ENCODE results near the gene GPRASP1.

Gene GPRASP1

GRCh38 chrX:102651242-102652011, at the start of gene GPRASP1:
TSS of gene GPRASP1 (plus strand) at chrX:102651483. CDS start at chrX:102653914, 2,431 bp downstream.
- TF ChIP-seq, protein P1, sequence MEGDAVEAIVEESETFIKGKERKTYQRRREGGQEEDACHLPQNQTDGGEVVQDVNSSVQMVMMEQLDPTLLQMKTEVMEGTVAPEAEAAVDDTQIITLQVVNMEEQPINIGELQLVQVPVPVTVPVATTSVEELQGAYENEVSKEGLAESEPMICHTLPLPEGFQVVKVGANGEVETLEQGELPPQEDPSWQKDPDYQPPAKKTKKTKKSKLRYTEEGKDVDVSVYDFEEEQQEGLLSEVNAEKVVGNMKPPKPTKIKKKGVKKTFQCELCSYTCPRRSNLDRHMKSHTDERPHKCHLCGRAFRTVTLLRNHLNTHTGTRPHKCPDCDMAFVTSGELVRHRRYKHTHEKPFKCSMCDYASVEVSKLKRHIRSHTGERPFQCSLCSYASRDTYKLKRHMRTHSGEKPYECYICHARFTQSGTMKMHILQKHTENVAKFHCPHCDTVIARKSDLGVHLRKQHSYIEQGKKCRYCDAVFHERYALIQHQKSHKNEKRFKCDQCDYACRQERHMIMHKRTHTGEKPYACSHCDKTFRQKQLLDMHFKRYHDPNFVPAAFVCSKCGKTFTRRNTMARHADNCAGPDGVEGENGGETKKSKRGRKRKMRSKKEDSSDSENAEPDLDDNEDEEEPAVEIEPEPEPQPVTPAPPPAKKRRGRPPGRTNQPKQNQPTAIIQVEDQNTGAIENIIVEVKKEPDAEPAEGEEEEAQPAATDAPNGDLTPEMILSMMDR (IDR thresholded peaks at IDR 0.05) = no peak
- peak within 1 kb of the TSS; percentile 72 for H3K4me3 ChIP-seq
- H3K27ac ChIP-seq = peak within 1 kb of the TSS; percentile 61 to 88

GRCh38 chrX:102604327-102604726, 47.0 kb upstream of the GPRASP1 start:
- DNase-seq (ENCODE audit: low spot score) = no peak
- no peak overlapping the region for H3K27ac ChIP-seq
- no peak overlapping the region for H3K4me3 ChIP-seq
- TF ChIP-seq, protein P1 (IDR thresholded peaks at IDR 0.05) = no peak

More at GRCh38 chrX:102651242-102652011, at the start of gene GPRASP1:
- DNase-seq (ENCODE audit: low spot score) = no peak

DNA sequence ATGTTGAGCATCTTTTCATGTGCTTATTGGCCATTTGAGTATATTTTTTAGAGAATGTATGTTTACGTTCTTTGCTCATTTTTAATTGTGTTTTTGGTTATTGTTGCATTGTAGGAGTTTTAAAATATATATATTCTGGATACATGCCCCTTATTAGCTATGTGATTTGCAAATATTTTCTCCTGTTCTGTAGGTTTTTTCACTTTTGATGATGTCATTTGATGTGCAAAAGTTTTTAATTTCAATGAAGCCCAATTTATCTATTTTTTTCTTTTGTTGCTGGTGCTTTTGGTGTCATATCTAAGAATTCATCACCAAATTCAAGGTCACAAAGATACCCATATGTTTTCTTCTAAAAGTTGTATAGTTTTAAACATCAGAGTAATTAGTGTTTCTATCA, 45.2 kb upstream of the GPRASP1 start:
- no peak for DNase-seq (ENCODE audit: low spot score)
- no peak overlapping the region for H3K27ac ChIP-seq
- no peak overlapping the region for H3K4me3 ChIP-seq
- TF ChIP-seq, protein P1 (IDR thresholded peaks at IDR 0.05) = no peak

DNA sequence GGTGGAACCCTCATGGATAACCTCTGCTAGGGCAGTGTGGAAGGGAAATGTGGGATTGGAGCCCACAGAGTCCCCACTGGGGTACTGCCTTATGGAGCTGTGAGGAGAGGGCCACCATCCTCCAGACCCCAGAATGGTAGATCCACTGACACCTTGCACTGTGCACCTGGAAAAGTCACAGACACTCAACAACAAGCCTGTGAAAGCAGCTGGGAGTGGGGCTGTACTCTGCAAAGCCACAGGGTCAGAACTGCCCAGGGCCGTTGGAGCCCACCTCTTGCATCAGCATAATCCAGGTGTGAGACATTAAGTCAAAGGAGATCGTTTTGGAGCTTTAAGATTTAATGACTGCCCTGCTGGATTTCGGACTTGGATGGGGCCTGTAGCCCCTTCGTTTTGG, 40.4 kb upstream of the GPRASP1 start:
- no peak for DNase-seq (ENCODE audit: low spot score)
- Histone ChIP-seq H3K27ac (no peak overlapping the region), H3K4me3 (no peak overlapping the region)
- TF ChIP-seq, protein P1 (IDR thresholded peaks at IDR 0.05) = no peak

DNA sequence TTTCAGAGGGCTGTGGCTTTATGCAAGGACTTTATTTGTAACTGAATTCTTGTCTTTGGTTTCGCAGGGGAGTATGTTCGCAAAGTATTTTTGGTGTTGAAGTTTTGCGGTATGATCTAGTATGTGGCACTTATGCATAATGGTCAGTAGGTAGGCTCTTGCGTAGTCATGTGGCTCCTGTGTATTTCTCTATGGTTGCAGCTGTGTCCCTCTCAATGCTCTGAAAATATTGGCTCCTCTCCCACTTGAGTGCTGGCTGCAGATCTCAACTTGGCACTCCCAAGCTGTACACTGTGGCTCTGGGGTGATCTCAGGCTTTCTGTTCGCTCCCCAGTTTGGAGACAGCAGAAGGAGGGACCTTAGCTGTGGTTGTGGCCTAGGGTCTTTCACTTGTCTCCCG, 27.2 kb upstream of the GPRASP1 start:
- no peak for DNase-seq (ENCODE audit: low spot score)
- H3K4me3 ChIP-seq = no peak overlapping the region
- TF ChIP-seq, protein P1 (IDR thresholded peaks at IDR 0.05) = no peak
- H3K27ac ChIP-seq = no peak overlapping the region

DNA sequence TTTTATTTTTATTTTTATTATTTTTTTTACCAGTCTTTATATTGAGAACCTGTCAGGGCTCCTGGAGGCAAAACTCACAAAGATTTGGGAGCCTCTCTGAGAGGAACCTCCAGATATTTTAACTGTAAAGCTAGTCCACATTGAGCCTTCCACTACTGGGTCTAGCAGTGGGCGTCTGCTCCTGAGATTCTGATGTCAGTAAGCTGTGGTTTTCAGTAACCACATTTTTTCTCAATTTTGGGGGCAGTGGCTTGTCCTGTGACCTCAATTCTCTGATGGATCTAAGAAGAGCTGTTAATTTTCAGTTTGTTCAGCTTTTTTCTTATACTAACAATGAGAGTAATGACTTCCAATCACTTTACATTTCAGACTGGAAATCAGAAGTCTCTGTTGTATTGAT, 23.6 kb upstream of the GPRASP1 start:
- Histone ChIP-seq H3K4me3 (no peak overlapping the region), H3K27ac (no peak overlapping the region)
- DNase-seq (ENCODE audit: low spot score) = no peak
- TF ChIP-seq, protein P1 (IDR thresholded peaks at IDR 0.05) = no peak

- Histone ChIP-seq H3K4me3 (no peak overlapping the region), H3K27ac (no peak overlapping the region)
- TF ChIP-seq, protein P1 (IDR thresholded peaks at IDR 0.05) = no peak
- DNase-seq (ENCODE audit: low spot score) = no peak
Measured at GRCh38 chrX:102637561-102637960, 13.7 kb upstream of the GPRASP1 start.
